B cell (primary cell): ENCODE measurements around the gene MYBPC3. TPM values are rescaled to one million over a fixed set of nuclear protein-coding genes. Genes with fewer than 3 reads are reported as not detected.
"Not testable (repeated sequence)": the region's sequence is repeated elsewhere in the genome, so short reads cannot be mapped to it uniquely, and the experiment has no call there.

Experiments used
- ATAC-seq: fragments of 200-7000 bp; cut with Tn5 transposase; one replicate; pipeline ENCODE4 v1.10.0; 2021; ENCODE audit warnings: low read depth, mild to moderate bottlenecking, moderate number of reproducible peaks, moderate library complexity
- CTCF ChIA-PET: fragments of 350-600 bp; sonication (Branson Sonifier 250); formaldehyde crosslinking; loops from one replicate; lab custom pipeline; 2021; ENCODE audit warnings: antibody characterized with exemption, inconsistent platforms; lab: Charles Lee
- POLR2A ChIA-PET: fragments of 350-600 bp; sonication (Branson Sonifier 250); formaldehyde crosslinking; loops from one replicate; lab custom pipeline; 2021; ENCODE audit warnings: antibody characterized with exemption; lab: Charles Lee
- DNase-seq: peaks from one replicate; pipeline ENCODE4 v3.0.0; 2013
- H2AFZ ChIP-seq: 2 replicates; pipeline ENCODE4 v1.6.1; 2012; ENCODE audit warnings: mild to moderate bottlenecking, low read depth, low read length; ENCODE audit not compliant: insufficient read depth, poor library complexity, severe bottlenecking
- H3K27ac ChIP-seq, 2 donors: 1 replicate in 1 of 2; 2 replicates in 1 of 2; pipeline ENCODE4 v1.5.1; 2012 to 2013; ENCODE audit warnings: low read length in 2 of 2, mild to moderate bottlenecking in 2 of 2, moderate library complexity in 1 of 2
- H3K27me3 ChIP-seq, 4 experiments: fragments of 200-600 bp in 1 of 4; sonication (generic) in 1 of 4; replicated peaks in 1 of 4; 1 replicate in 2 of 4; 2 replicates in 2 of 4; pipeline versions ENCODE4 v1.6.1 to v1.7.0; 2013 to 2016; ENCODE audit warnings: low read length in 3 of 4, mild to moderate bottlenecking in 2 of 4, mixed read lengths in 1 of 4, moderate library complexity in 1 of 4; ENCODE audit not compliant: insufficient read depth in 4 of 4, control insufficient read depth in 3 of 4; ENCODE audit errors: control extremely low read depth in 1 of 4
- H3K36me3 ChIP-seq, 2 experiments: replicated peaks in 1 of 2; 1 replicate in 1 of 2; 2 replicates in 1 of 2; pipeline versions ENCODE4 v1.6.1 to v1.7.1; 2013; ENCODE audit warnings: low read length in 1 of 2; ENCODE audit not compliant: insufficient read depth in 2 of 2, control insufficient read depth in 1 of 2; ENCODE audit errors: control extremely low read depth in 1 of 2, extremely low read depth in 1 of 2
- H3K4me1 ChIP-seq, 2 donors: fragments of 200-600 bp in 1 of 2; sonication (generic) in 1 of 2; 1 replicate in 1 of 2; 2 replicates in 1 of 2; pipeline versions ENCODE4 v1.5.1 to v1.6.1; 2013 to 2017; ENCODE audit warnings: low read length in 2 of 2; ENCODE audit not compliant: control insufficient read depth in 2 of 2, insufficient read depth in 2 of 2
- H3K4me2 ChIP-seq: replicated peaks from 2 replicates; pipeline ENCODE3; 2012; ENCODE audit warnings: mild to moderate bottlenecking, low read depth, low read length; ENCODE audit not compliant: poor library complexity, severe bottlenecking
- H3K4me3 ChIP-seq, 5 experiments: fragments of 200-600 bp in 1 of 5; sonication (generic) in 1 of 5; 1 replicate in 3 of 5; 2 replicates in 2 of 5; pipeline versions ENCODE4 v1.5.1 to v1.7.0; 2011 to 2016; ENCODE audit warnings: low read length in 4 of 5, mild to moderate bottlenecking in 4 of 5, low read depth in 2 of 5, control low read depth in 1 of 5, moderate library complexity in 1 of 5; ENCODE audit not compliant: insufficient read depth in 1 of 5; ENCODE audit errors: control extremely low read depth in 1 of 5, extremely low read depth in 1 of 5
- H3K79me2 ChIP-seq: fragments of 200-600 bp; sonication (generic); one replicate; pipeline ENCODE4 v1.6.0; 2016; ENCODE audit warnings: low read length; ENCODE audit not compliant: control insufficient read depth, insufficient read depth
- H3K9ac ChIP-seq: fragments of 200-600 bp; sonication (generic); 2 replicates; pipeline ENCODE4 v1.6.1; 2017; ENCODE audit warnings: mild to moderate bottlenecking, low read length, moderate library complexity
- H3K9me3 ChIP-seq, 3 donors: one replicate each; pipeline versions ENCODE4 v1.6.1 to v1.7.1; 2013; ENCODE audit warnings: low read length in 2 of 3; ENCODE audit not compliant: control insufficient read depth in 2 of 3, insufficient read depth in 1 of 3; ENCODE audit errors: control extremely low read depth in 1 of 3
- H4K20me1 ChIP-seq: 2 replicates; pipeline ENCODE4 v1.6.0; 2012; ENCODE audit warnings: mild to moderate bottlenecking, low read length; ENCODE audit not compliant: insufficient read depth, control insufficient read depth, poor library complexity, severe bottlenecking
- H3K27ac Mint-ChIP-seq: one replicate; pipeline ENCODE4 v1.8.0; 2021; ENCODE audit warnings: mixed read lengths
- H3K27me3 Mint-ChIP-seq: one replicate; pipeline ENCODE4 v1.8.0; 2021; ENCODE audit warnings: mixed read lengths
- H3K4me1 Mint-ChIP-seq: one replicate; pipeline ENCODE4 v1.8.0; 2021; ENCODE audit warnings: mixed read lengths
- H3K4me3 Mint-ChIP-seq: one replicate; pipeline ENCODE4 v1.8.0; 2021; ENCODE audit warnings: mixed read lengths
- H3K9me3 Mint-ChIP-seq: one replicate; pipeline ENCODE4 v1.8.0; 2022; ENCODE audit warnings: mixed read lengths; ENCODE audit not compliant: insufficient read depth
- EZH2 ChIP-seq: IDR thresholded peaks from 2 replicates; pipeline ENCODE4 v1.6.1; 2012; ENCODE audit warnings: borderline replicate concordance, low read depth, mild to moderate bottlenecking, moderate library complexity, low read length; ENCODE audit not compliant: insufficient read depth, poor library complexity, severe bottlenecking
- WGBS: methylation state at CpG from one replicate; pipeline ENCODE4 v1.1.5; 2013; ENCODE audit warnings: missing lambda C conversion rate; ENCODE audit not compliant: insufficient coverage; 5-methylcytosine and 5-hydroxymethylcytosine counted together
- intact Hi-C: fragments of 100-400 bp; cut with micrococcal nuclease; formaldehyde crosslinking; loops from one replicate; pipeline ENCODE4 v1.10.0; 2022
- polyA plus RNA-seq: library from polyadenylated mRNA; depleted of rRNA; stranded (reverse); fragments of >200 nt; gene quantifications from 2 replicates; pipeline ENCODE4 v1.2.3, GENCODE V29; 2012
- total RNA-seq, 2 donors: library from RNA; stranded (reverse); fragments of 120-200 nt in 1 of 2; gene quantifications; 1 replicate in 1 of 2; 2 replicates in 1 of 2; pipeline versions ENCODE4 v1.2.3 to v1.2.4, GENCODE V29; 2013 to 2022
- TF ChIP-seq, protein P1 (sequence below): fragments of 200-600 bp; IDR thresholded peaks from one replicate; pipeline ENCODE4 v1.8.0; 2022; ENCODE audit warnings: antibody characterized with exemption, mild to moderate bottlenecking

Gene MYBPC3
- total and polyA plus RNA-seq, 2 donors (not counting 1 experiment from before 2014, with no cell fraction given) = 0.67 to 1.4 TPM

DNA sequence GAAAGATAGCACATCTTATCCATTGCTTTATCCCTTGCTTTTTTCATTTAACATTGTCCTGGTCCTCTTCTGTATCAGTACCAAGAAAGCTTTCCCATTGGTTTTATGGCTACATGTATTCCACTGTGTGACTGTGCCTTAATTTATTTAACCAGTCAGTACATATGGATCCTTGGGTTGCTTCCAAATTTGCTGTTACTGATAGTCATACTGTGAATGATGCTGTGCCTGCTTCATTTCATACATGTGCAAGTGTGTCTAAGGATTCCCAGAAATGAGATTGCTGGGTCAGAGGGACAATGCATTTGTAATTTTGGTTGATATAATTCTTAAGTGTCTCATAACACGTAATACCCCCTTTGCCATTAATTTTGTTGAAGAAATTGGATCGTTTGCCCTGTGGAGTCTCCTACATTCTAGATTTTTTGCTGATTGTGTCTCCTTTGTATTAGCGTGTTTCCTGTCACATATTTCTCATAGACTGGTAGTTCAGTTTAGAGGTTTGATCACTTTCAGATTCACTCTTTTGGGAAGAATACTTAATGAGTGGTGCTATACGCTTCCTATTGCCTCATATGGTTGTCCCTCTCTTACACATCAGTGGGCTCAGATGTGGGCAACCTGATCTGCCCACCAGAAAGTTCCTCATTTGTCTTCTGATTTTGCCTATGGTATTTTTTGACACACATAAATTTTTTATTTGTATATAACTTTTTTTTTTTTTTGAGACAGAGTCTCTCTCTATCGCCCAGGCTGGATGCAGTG lies 35.3 kb downstream of the MYBPC3 start:
- Histone ChIP-seq H3K9ac (no peak overlapping the region), H3K4me3 (no peak overlapping the region), H3K27me3 (no peaks in the 10 kb centered on the region), H3K36me3 (peaks cover 4 to 62% of the 10 kb centered on the region in 2 experiments), H3K4me1 (peaks cover 5 to 14% of the 10 kb centered on the region in 2 donors), H4K20me1 (no peaks in the 10 kb centered on the region), H2AFZ (no peak overlapping the region), H3K4me2 (no peak overlapping the region), H3K9me3 (no peaks in the 10 kb centered on the region), H3K79me2 (peaks cover 5% of the 10 kb centered on the region), H3K27ac (peak overlapping the region; percentile 16 to 27)
- Mint-ChIP-seq H3K4me1 (peaks cover 12% of the 10 kb centered on the region), H3K4me3 (no peak overlapping the region), H3K9me3 (no peaks in the 10 kb centered on the region), H3K27ac (no peak overlapping the region), H3K27me3 (no peaks in the 10 kb centered on the region)
- CTCF ChIA-PET = no interaction called here
- TF ChIP-seq, protein P1, sequence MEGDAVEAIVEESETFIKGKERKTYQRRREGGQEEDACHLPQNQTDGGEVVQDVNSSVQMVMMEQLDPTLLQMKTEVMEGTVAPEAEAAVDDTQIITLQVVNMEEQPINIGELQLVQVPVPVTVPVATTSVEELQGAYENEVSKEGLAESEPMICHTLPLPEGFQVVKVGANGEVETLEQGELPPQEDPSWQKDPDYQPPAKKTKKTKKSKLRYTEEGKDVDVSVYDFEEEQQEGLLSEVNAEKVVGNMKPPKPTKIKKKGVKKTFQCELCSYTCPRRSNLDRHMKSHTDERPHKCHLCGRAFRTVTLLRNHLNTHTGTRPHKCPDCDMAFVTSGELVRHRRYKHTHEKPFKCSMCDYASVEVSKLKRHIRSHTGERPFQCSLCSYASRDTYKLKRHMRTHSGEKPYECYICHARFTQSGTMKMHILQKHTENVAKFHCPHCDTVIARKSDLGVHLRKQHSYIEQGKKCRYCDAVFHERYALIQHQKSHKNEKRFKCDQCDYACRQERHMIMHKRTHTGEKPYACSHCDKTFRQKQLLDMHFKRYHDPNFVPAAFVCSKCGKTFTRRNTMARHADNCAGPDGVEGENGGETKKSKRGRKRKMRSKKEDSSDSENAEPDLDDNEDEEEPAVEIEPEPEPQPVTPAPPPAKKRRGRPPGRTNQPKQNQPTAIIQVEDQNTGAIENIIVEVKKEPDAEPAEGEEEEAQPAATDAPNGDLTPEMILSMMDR = no peak
- no peak for TF ChIP-seq EZH2
- DNase-seq (peak; percentile 33), ATAC-seq (no peak)
- WGBS = no CpG with 5 or more reads among the region's 5 CpGs
- intact Hi-C loops = no loop called here
- POLR2A ChIA-PET = no interaction called here

DNA sequence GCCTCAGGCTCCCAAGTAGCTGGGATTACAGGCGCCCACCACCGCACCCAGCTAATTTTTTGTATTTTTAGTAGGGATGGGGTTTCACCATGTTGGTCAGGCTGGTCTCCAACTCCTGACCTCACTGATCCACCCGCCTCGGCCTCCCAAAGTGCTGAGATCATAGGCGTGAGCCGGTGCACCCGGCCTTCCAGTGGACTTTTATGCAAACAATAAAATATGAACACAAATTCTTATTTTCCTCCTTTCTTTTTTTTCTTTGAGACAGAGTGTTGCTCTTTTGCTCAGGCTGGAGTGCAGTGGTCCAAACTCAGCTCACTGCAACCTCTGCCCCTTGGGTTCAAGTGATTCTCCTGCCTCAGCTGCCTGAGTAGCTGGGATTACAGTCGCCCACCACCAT lies 36.0 kb downstream of the MYBPC3 start:
- H3K27ac ChIP-seq, DNase-seq, H3K9me3 Mint-ChIP-seq, H4K20me1 ChIP-seq, POLR2A ChIA-PET, H3K27ac Mint-ChIP-seq, H2AFZ ChIP-seq, H3K9me3 ChIP-seq, ATAC-seq, H3K4me2 ChIP-seq, intact Hi-C loops, H3K9ac ChIP-seq, H3K4me3 ChIP-seq, H3K27me3 Mint-ChIP-seq, H3K4me3 Mint-ChIP-seq, H3K79me2 ChIP-seq, H3K27me3 ChIP-seq: not testable (repeated sequence)
- WGBS = 100% methylated on average over 8 of the region's 8 CpGs
- Histone ChIP-seq H3K4me1 (peaks cover 5 to 14% of the 10 kb centered on the region in 2 donors), H3K36me3 (peaks cover 0 to 62% of the 10 kb centered on the region in 2 experiments)
- H3K4me1 Mint-ChIP-seq = peaks cover 12% of the 10 kb centered on the region
- CTCF ChIA-PET = interaction anchor here (0.8 kb wide), 1 partner anchor 10 kb away, joined by 3 read pairs; no protein-coding TSS in a partner anchor
